Vagina (tissue), 2 donors: Measurements from ENCODE around the gene ACOT13. TPM values are rescaled to one million over a fixed set of nuclear protein-coding genes. Genes with fewer than 3 reads are reported as not detected.
"Not testable (repeated sequence)": the region's sequence is repeated elsewhere in the genome, so short reads cannot be mapped to it uniquely, and the experiment has no call there.

Source experiments
- DNase-seq, 2 donors: peaks; one replicate each; pipeline ENCODE4 v3.0.0-alpha.2; 2017; ENCODE audit errors: extremely low spot score in 2 of 2
- H3K27ac ChIP-seq: fragments of 200-600 bp; sonication (generic); one replicate; pipeline ENCODE4 v1.5.1; 2019
- H3K27me3 ChIP-seq: fragments of 200-600 bp; sonication (generic); one replicate; pipeline ENCODE4 v1.5.1; 2019
- H3K36me3 ChIP-seq, 2 donors: fragments of 200-600 bp; sonication (generic); one replicate each; pipeline ENCODE4 v1.5.1; 2017 to 2019
- H3K4me1 ChIP-seq: fragments of 200-600 bp; sonication (generic); one replicate; pipeline ENCODE4 v1.5.1; 2019
- H3K4me3 ChIP-seq, 2 donors: fragments of 200-600 bp; sonication (generic); 1 replicate in 1 of 2; 2 replicates in 1 of 2; pipeline ENCODE4 v1.5.1; 2016 to 2019
- H3K9me3 ChIP-seq: fragments of 200-600 bp; sonication (generic); one replicate; pipeline ENCODE4 v1.5.1; 2019
- POLR2A ChIP-seq, 2 donors: fragments of 450-650 bp; IDR thresholded peaks; one replicate each; pipeline ENCODE4 v1.6.1; 2017; ENCODE audit warnings: antibody characterized with exemption in 2 of 2, mild to moderate bottlenecking in 2 of 2, moderate library complexity in 2 of 2
- POLR2AphosphoS5 ChIP-seq, 2 donors: sonication (generic); formaldehyde crosslinking; IDR thresholded peaks; one replicate each; pipeline ENCODE4 v1.9.0; 2017; ENCODE audit warnings: antibody characterized with exemption in 2 of 2, mild to moderate bottlenecking in 2 of 2, low read depth in 1 of 2; ENCODE audit not compliant: insufficient read depth in 1 of 2
- intact Hi-C: fragments of 100-400 bp; cut with DNase I; formaldehyde crosslinking; loops from one replicate; pipeline ENCODE4 v1.15.1; 2023
- total RNA-seq: library from RNA; depleted of rRNA; stranded (reverse); fragments of >200 nt; gene quantifications from one replicate; pipeline ENCODE4 v1.2.3, GENCODE V29; 2016
- TF ChIP-seq, protein P1 (sequence below), 3 experiments: fragments of 450-650 bp in 2 of 3; fragments of 200-600 bp in 1 of 3; sonication (generic) in 1 of 3; IDR thresholded peaks; one replicate each; pipeline ENCODE4 v1.5.1; 2017 to 2019; ENCODE audit warnings: antibody characterized with exemption in 3 of 3, mild to moderate bottlenecking in 2 of 3, moderate library complexity in 2 of 3

The ACOT13 gene
- total RNA-seq, 1 donor from 2014 or later = 4.4 TPM

DNA sequence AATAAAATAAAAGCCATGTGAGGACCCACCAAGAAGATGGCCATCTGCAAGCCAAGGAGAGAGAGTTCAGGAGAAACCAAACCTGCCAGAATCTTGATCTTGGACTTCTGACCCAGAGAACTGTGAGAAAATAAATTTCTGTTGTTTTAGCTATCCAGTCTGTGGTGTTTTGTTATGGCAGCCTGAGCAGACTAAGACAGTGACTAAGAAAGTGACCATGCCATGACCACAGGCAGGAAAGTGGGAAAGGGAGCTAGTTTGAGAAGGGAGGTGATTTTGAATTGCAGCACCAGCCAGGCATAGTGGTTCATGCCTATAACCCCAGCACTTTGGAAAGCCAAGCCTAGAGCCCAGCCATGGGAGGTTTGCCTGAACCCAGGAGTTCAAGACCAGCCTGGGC lies 74.0 kb downstream of the ACOT13 start:
- no peaks in the 10 kb centered on the region for H3K36me3 ChIP-seq
- no peak overlapping the region for H3K4me3 ChIP-seq
- H3K27ac ChIP-seq = no peak overlapping the region
- no peaks in the 10 kb centered on the region for H3K9me3 ChIP-seq
- peaks cover 11% of the 10 kb centered on the region for H3K4me1 ChIP-seq
- intact Hi-C loops = no loop called here
- TF ChIP-seq POLR2AphosphoS5 (IDR thresholded peaks at IDR 0.05; ENCODE audit: insufficient read depth in 1 of 2, low read depth in 1 of 2) (no peak), POLR2A (IDR thresholded peaks at IDR 0.05) (no peak)
- TF ChIP-seq, protein P1, sequence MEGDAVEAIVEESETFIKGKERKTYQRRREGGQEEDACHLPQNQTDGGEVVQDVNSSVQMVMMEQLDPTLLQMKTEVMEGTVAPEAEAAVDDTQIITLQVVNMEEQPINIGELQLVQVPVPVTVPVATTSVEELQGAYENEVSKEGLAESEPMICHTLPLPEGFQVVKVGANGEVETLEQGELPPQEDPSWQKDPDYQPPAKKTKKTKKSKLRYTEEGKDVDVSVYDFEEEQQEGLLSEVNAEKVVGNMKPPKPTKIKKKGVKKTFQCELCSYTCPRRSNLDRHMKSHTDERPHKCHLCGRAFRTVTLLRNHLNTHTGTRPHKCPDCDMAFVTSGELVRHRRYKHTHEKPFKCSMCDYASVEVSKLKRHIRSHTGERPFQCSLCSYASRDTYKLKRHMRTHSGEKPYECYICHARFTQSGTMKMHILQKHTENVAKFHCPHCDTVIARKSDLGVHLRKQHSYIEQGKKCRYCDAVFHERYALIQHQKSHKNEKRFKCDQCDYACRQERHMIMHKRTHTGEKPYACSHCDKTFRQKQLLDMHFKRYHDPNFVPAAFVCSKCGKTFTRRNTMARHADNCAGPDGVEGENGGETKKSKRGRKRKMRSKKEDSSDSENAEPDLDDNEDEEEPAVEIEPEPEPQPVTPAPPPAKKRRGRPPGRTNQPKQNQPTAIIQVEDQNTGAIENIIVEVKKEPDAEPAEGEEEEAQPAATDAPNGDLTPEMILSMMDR (IDR thresholded peaks at IDR 0.05) = no peak
- no peak for DNase-seq
- no peaks in the 10 kb centered on the region for H3K27me3 ChIP-seq

DNA sequence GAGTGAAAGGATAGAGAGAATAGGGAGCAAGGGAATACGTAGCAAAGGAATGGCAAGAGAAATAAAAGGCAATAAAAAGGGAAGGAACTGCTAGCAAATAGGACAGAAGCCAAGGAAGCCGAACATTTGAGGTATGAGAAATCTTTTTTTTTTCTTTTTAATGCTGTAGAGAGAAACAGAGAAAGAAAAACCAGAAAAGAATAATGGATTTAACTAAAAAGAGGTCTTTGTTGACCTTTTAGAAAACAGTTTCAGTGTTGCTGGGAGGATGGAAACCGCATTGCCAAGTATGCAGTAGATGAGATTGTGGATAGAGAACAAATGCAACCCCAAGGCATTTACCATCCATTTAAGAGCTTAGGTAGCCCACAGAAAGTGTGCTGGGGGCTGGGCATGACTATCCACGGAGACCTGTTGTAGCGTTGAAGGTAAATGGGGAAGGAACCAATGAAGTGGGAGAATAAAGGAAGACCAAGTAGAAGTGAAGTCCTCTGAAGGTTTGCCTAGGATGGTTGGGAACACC lies 75.4 kb downstream of the ACOT13 start:
- Histone ChIP-seq H3K27ac (no peak overlapping the region), H3K27me3 (no peaks in the 10 kb centered on the region), H3K4me3 (no peak overlapping the region), H3K4me1 (peaks cover 11% of the 10 kb centered on the region), H3K9me3 (no peaks in the 10 kb centered on the region), H3K36me3 (no peaks in the 10 kb centered on the region)
- no peak for DNase-seq
- intact Hi-C loops = no loop called here
- no peak for TF ChIP-seq POLR2AphosphoS5 (IDR thresholded peaks at IDR 0.05; ENCODE audit: insufficient read depth in 1 of 2, low read depth in 1 of 2)
- TF ChIP-seq POLR2A (IDR thresholded peaks at IDR 0.05) = no peak
- TF ChIP-seq, protein P1 (IDR thresholded peaks at IDR 0.05) = no peak

DNA sequence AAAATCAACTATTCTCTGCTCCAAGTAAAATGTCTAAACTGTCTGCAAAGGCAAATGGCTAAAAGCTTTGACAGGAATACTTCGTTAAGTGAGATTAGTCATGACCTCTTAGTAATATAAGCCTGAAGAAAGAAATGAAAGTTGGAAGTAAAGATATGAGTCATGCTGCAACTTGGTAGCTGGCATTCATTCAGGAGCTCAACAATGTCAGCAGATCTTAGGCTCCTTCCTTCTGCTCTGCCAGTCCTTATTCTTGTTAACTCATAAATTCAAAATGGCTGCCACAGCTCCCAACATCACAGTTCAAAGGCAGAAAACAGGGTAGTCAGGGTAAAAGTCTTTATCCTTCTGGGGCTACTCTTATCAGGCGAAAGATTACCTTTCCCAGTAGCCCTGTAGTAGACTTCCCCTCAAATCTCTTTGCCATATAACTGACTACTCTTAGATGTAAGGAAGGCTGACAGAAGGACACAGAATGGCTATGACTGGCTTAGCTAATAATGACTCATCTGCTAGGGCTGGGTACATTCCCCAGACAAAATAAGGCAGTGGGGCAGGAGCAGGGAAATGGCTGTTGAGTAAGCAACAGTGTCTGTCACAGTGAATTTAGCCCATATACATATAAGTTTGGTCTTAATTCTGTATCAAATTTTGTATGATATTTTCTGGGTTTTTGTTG lies 76.5 kb downstream of the ACOT13 start:
- TF ChIP-seq POLR2AphosphoS5 (IDR thresholded peaks at IDR 0.05; ENCODE audit: insufficient read depth in 1 of 2, low read depth in 1 of 2) (peak in 1 of 2 donors; percentile 82), POLR2A (IDR thresholded peaks at IDR 0.05) (no peak)
- intact Hi-C loops = no loop called here
- Histone ChIP-seq H3K4me1 (peaks cover 11% of the 10 kb centered on the region), H3K4me3 (no peak overlapping the region), H3K9me3 (no peaks in the 10 kb centered on the region), H3K36me3 (no peaks in the 10 kb centered on the region), H3K27me3 (no peaks in the 10 kb centered on the region), H3K27ac (peak overlapping the region; percentile 31)
- DNase-seq = no peak

DNA sequence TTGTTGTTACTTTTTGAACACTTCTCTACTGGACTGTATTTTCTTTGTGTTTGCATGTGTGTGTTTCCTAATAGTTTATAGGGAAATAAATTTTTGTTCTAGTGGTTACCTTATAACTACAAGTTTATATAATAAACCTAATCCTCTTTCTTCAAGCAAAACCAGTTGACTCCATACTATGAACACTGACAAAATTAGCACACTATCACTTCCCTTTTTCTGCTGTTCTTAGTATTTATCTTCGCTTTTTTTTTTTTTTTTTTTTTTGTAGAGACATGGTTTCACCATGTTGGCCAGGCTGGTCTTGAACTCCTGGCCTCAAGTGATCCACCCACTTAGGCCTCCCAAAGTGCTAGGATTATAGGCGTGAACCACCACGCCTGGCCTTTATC lies 77.1 kb downstream of the ACOT13 start:
- Histone ChIP-seq H3K9me3 (no peaks in the 10 kb centered on the region), H3K27ac (no peak overlapping the region), H3K27me3 (no peaks in the 10 kb centered on the region), H3K4me1 (peaks cover 11% of the 10 kb centered on the region), H3K4me3 (no peak overlapping the region), H3K36me3 (no peaks in the 10 kb centered on the region)
- DNase-seq = no peak
- intact Hi-C loops = no loop called here
- TF ChIP-seq POLR2A (IDR thresholded peaks at IDR 0.05) = no peak
- TF ChIP-seq POLR2AphosphoS5 (IDR thresholded peaks at IDR 0.05; ENCODE audit: insufficient read depth in 1 of 2, low read depth in 1 of 2) = no peak
- TF ChIP-seq, protein P1 (IDR thresholded peaks at IDR 0.05) = no peak

DNA sequence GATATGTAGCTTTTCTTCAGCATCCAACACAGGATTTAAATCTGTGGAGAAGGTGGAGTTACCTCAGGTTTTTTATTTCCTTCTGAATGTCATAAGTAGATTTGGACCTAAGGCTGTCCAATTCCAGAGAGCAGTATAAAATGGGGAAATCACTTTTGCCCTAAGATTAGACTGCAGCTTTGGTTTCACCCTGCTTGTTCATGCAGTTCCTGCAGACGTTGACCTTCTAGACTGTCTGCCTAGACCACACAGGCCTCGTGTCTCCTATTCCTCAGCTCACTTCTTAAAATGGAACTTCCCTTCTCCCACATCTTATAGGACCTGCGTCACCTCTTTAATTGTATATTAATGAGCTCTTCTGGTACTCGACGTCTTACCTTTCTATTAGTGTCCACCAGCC lies 78.0 kb downstream of the ACOT13 start:
- Histone ChIP-seq H3K27me3 (no peaks in the 10 kb centered on the region), H3K4me1 (peaks cover 11% of the 10 kb centered on the region), H3K4me3 (no peak overlapping the region), H3K27ac (no peak overlapping the region), H3K36me3 (no peaks in the 10 kb centered on the region), H3K9me3 (no peaks in the 10 kb centered on the region)
- no peak for TF ChIP-seq POLR2A (IDR thresholded peaks at IDR 0.05)
- no peak for DNase-seq
- intact Hi-C loops = no loop called here

DNA sequence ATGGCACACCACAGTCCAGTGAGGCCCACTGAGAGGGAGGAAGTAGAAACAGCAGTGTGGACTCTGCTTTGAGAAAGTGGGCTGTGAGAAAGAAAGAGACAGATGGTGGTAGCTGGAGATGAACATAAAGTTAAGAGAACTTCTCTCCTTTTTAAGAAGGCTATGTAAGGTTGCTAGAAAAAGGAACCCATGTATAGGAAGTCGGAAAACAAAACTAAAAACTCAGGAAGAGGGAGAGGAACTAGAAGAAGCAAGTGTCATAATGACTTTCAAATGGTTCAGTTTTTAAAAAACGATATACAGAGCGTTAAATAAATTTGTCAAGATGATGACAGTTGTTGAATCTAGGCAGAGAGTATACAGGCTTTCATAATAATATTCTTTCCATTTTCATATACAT lies 82.4 kb downstream of the ACOT13 start:
- H3K27ac ChIP-seq = no peak overlapping the region
- no peaks in the 10 kb centered on the region for H3K4me1 ChIP-seq
- no peaks in the 10 kb centered on the region for H3K36me3 ChIP-seq
- intact Hi-C loops = no loop called here
- H3K27me3 ChIP-seq = no peaks in the 10 kb centered on the region
- no peaks in the 10 kb centered on the region for H3K9me3 ChIP-seq
- H3K4me3 ChIP-seq = no peak overlapping the region
- TF ChIP-seq POLR2AphosphoS5 (IDR thresholded peaks at IDR 0.05; ENCODE audit: insufficient read depth in 1 of 2, low read depth in 1 of 2) (no peak), POLR2A (IDR thresholded peaks at IDR 0.05) (no peak)
- TF ChIP-seq, protein P1 (IDR thresholded peaks at IDR 0.05) = no peak
- no peak for DNase-seq

DNA sequence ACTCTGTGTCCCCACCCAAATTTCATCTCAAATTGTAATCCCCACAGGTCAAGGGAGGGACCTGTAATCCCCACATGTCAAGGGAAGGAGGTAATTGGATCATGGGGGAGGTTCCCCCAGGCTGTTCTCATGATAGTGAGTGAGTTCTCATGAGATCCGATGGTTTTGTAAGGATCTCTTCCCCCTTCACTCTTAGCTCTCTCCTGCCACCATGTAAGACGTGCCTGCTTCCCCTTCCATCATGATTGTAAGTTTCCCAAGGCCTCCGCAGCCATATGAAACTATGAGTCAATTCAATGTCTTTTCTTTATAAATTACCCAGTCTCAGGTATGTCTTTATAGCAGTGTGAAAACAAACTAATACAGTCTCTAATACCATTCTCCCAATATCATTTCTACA lies 84.0 kb downstream of the ACOT13 start:
- H3K36me3 ChIP-seq, H3K4me3 ChIP-seq, intact Hi-C loops, H3K4me1 ChIP-seq, DNase-seq, H3K9me3 ChIP-seq, H3K27ac ChIP-seq, H3K27me3 ChIP-seq: not testable (repeated sequence)
